Measurements from ENCODE around the gene SNED1.

SNED1 gene

DNA sequence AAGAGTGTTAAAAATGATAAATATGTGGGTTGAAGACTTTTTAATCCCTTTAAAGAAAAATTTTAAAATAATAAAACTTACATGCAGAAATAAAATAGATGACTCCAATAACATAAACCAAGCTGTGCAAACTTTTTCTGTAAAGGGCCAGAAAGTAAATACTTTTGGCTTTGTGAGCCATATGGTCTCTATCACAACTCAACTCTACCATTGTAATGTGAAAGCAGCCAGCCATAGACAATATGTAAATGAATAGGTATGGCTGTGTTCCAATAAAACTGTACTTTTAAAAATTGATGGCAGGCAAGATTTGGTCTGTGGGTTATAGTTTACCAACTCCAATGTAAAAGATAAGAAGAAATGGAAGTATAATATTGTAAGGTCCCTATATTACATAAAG lies 45.2 kb downstream of the SNED1 start:
- no peak for DNase-seq (ENCODE audit: low read depth in 1 of 2, low spot score in 1 of 2)

GRCh38 chr2:241047253-241048010 lies 49.0 kb downstream of the SNED1 start:
- no peak for DNase-seq (ENCODE audit: low read depth in 1 of 2, low spot score in 1 of 2)

GRCh38 chr2:241048149-241048948 lies 49.9 kb downstream of the SNED1 start:
- DNase-seq (ENCODE audit: low read depth in 1 of 2, low spot score in 1 of 2): no peak

DNA sequence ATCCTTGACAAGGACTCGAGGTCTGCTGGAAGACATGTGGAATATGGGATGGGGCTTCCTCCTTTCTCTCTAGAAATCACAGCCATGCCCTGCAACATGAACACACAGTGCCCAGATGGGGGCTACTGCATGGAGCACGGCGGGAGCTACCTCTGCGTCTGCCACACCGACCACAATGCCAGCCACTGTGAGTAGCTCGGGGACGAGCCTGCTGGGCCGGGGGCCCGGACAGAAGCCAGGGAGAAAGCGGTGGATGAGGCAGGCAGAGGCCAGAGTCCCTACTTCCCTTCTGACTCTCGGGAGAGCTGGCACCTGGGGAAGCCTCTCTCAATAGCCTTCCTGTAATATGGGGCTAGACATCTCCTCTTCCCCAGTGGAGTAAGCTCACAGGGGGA lies 50.5 kb downstream of the SNED1 start:
- DNase-seq (ENCODE audit: low read depth in 1 of 2, low spot score in 1 of 2): no peak

GRCh38 chr2:241049739-241050623 lies 51.6 kb downstream of the SNED1 start:
- DNase-seq (ENCODE audit: low read depth in 1 of 2, low spot score in 1 of 2): no peak

- DNase-seq (ENCODE audit: low read depth in 1 of 2, low spot score in 1 of 2): no peak
These were observed 52.5 kb downstream of the SNED1 start for GRCh38 chr2:241050624-241051577.

DNA sequence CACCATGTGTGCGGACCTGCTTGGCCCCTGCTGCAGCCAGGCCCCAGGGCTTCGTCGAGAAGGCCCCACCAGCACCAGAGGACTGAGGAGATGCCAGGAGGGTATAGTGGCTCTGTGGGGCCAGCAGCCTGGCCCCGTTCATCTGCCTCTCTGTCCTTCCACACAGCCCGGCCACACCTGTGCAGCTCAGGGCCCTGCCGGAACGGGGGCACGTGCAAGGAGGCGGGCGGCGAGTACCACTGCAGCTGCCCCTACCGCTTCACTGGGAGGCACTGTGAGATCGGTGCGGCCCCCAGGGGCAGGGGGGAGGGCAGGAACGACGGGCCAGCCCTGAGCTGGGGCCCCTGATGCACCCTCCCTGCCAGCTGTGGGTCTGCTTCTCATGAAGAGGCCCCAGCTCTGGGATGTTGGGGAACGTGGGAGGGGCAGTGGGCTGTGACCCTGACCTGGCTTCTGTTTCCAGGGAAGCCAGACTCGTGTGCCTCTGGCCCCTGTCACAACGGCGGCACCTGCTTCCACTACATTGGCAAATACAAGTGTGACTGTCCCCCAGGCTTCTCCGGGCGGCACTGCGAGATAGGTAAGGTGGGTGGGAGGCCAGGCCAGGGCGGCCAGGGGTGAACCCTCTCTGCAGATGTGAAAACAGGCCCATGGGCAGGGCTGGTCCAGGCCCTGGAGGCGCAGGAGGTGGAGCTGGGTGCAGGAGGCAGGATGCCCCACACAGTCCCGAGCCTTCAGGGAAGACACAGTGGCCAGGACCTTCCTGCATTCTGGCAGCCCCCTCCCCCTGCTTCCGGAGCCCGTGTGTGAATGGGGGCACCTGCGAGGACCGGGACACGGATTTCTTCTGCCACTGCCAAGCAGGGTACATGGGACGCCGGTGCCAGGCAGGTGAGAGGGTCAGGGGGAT lies 53.4 kb downstream of the SNED1 start:
- DNase-seq (ENCODE audit: low read depth in 1 of 2, low spot score in 1 of 2): no peak

DNA sequence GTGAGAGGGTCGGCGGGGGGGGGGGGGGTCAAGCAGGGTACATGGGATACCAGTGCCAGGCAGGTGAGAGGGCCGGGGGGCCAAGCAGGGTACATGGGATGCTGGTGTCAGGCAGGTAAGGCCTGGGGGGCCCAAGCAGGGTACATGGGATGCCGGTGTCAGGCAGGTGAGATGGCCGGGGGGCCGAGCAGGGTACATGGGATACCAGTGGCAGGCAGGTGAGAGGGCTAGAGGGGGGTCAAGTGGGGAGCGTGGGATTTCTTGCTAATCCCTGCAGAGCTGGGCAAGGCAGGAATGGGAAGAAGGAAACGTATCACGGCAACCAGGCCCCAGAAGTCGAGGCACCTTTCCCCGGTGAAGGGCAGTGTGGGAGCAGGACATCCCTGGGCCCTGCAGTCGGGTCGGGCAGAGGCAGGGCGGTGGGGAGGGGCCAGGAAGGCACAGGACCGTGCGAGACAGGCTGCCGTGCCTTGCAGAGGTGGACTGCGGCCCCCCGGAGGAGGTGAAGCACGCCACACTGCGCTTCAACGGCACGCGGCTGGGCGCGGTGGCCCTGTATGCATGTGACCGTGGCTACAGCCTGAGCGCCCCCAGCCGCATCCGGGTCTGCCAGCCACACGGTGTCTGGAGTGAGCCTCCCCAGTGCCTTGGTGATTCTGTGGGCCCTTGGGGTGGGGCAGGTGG lies 54.4 kb downstream of the SNED1 start:
- DNase-seq (ENCODE audit: low read depth in 1 of 2, low spot score in 1 of 2): no peak

GRCh38 chr2:241053576-241054251 lies 55.3 kb downstream of the SNED1 start:
- DNase-seq (ENCODE audit: low read depth in 1 of 2, low spot score in 1 of 2): no peak

DNA sequence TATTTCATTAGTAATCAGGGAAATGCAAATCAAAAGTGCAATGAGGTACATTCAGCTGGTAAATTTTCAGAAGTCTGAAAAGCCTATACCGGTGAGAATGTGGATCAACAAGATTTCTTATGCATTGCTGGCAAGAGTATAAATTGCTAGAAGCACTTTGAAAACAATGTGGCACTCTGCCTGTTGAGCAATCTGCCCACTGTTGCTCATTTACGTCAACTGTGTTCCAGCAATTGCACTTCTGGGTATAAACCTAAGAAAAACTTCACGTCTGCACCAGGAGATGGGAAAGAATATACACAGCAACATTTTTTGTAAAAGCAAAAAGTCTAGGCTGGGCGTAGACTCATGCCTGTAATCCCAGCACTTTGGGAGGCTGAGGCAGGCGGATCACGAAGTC lies 62.9 kb downstream of the SNED1 start:
- DNase-seq (ENCODE audit: low read depth in 1 of 2, low spot score in 1 of 2): no peak

DNA sequence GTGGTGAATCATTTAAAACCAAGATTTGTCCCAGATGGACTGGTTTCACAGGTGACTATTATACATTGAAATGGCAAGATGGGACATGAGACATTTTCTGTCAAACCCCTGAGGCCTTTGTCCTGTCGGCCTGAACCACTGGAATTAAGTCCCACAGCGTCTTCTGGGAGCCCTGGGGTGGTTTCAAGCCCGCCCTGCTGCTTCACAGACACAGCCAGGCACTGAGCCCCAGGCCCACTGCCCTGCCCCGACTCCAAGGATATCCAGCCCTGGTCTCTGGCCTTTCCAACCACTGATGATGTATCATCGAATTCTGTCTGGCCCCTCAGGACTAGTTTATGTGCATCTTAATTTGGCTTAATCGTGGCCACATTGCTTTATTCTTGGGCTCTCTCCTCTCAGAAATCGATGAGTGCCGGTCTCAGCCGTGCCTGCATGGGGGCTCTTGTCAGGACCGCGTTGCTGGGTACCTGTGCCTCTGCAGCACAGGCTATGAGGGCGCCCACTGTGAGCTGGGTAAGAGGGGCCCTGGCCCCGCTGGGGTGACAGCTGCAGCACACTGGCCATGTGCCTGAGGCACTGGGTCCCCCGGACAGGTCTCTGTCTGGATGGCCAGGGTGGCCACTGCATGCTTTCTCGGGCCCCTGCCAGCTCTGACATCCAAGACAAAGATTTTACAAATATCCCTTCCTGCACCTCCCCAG lies 64.1 kb downstream of the SNED1 start:
- no peak for DNase-seq (ENCODE audit: low read depth in 1 of 2, low spot score in 1 of 2)

GRCh38 chr2:241063093-241063551 lies 64.7 kb downstream of the SNED1 start:
- no peak for DNase-seq (ENCODE audit: low read depth in 1 of 2, low spot score in 1 of 2)

- no peak for DNase-seq (ENCODE audit: low read depth in 1 of 2, low spot score in 1 of 2)
These were observed 65.2 kb downstream of the SNED1 start for GRCh38 chr2:241063587-241063986.

DNA sequence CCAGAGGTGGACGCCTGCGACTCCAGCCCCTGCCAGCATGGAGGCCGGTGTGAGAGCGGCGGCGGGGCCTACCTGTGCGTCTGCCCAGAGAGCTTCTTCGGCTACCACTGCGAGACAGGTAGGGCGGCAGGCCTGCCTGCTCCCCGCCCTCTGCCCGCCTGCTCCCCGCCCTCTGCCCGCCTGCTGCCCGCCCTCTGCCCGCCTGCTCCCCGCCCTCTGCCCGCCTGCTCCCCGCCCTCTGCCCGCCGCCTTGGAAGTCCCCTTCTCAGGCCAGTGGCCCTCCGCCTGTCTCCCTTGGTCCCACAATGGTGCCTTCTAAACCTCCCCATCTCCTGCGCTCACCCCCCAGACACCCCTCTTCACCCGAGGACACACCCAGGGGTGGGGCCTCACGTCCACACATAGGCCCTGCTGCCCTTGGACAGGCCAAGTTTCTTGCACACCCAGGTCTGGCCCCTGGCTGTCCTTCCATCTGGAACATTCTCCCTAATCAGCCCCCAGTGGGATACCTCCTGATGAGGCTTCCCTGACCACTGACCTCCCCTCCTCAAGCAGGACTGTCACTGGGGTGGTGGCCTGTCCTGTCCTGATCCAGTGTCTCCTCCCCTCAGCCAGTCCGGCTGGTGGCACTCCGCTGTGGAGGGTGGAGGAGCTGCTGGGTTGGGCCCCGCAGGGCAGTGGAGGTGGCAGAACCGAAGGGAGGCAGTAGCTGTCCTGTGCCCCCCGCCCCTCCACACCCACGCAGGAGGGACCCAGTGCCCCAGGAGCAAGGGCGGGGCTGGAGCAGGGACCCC lies 65.8 kb downstream of the SNED1 start:
- DNase-seq (ENCODE audit: low read depth in 1 of 2, low spot score in 1 of 2): peak in 1 of 2 donors; percentile 20

DNA sequence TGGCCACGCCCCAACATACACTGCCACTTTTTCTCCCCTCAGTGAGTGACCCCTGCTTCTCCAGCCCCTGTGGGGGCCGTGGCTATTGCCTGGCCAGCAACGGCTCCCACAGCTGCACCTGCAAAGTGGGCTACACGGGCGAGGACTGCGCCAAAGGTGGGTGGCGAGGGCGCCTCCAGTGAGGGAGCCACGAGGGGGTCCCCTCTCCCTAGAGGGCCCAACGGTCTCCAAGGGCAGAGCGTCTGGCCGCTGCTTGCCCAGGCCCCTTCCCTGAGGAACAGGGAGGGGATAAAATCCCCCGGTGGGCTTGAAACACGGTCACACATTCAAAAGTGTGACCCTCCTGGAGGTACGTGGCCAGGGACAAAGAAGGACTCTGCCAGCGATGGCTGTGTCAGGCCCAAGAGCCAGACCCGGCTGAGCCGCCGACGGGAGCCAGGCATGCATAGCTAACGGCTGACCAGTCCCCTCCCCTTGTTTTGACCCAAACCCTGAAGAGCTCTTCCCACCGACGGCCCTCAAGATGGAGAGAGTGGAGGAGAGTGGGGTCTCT lies 66.5 kb downstream of the SNED1 start:
- no peak for DNase-seq (ENCODE audit: low read depth in 1 of 2, low spot score in 1 of 2)

- no peak for DNase-seq (ENCODE audit: low read depth in 1 of 2, low spot score in 1 of 2)
These were observed 67.0 kb downstream of the SNED1 start for GRCh38 chr2:241065355-241065803.
